Activated CD4-positive, alpha-beta T cell treated with anti-CD3 and anti-CD28 coated beads for 36 hours (primary cell): ENCODE results near the gene TMEM170B. TPM values are rescaled to one million over a fixed set of nuclear protein-coding genes. Genes with fewer than 3 reads are reported as not detected.

ENCODE experiments used
- total RNA-seq, 2 experiments: library from RNA; stranded (reverse); gene quantifications; one replicate each; pipeline ENCODE4 v1.2.3, GENCODE V29; 2021

TMEM170B gene
- total RNA-seq, 2 experiments from 2014 or later, result 0.98 to 1.3 TPM

Other genes starting within 250 kb of the TMEM170B start
- gene ADTRP, start 241.1 kb downstream of the TMEM170B start, total RNA-seq, result 10 to 100 TPM; 26.3 to 29.6 TPM